Upper lobe of left lung (tissue), 4 donors: Measurements from ENCODE around the gene IL6ST.

Experiments used
- CTCF ChIP-seq, 6 experiments: fragments of 450-650 bp in 4 of 6; fragments of 200-600 bp in 2 of 6; sonication (generic) in 2 of 6; IDR thresholded peaks; one replicate each; pipeline ENCODE4 v1.5.1; 2016 to 2019; ENCODE audit warnings: antibody characterized with exemption in 6 of 6
- POLR2A ChIP-seq, 4 donors: fragments of 450-650 bp; IDR thresholded peaks; one replicate each; pipeline ENCODE4 v1.5.1; 2016 to 2017; ENCODE audit warnings: antibody characterized with exemption in 4 of 4, mild to moderate bottlenecking in 2 of 4
- POLR2AphosphoS5 ChIP-seq, 2 donors: sonication (generic); formaldehyde crosslinking; IDR thresholded peaks; one replicate each; pipeline ENCODE4 v1.5.1; 2017; ENCODE audit warnings: antibody characterized with exemption in 2 of 2

GRCh38 chr5:55907927-55908326, 86.8 kb downstream of the IL6ST start:
- TF ChIP-seq POLR2A (IDR thresholded peaks at IDR 0.05) (no peak), CTCF (IDR thresholded peaks at IDR 0.05) (no peak), POLR2AphosphoS5 (IDR thresholded peaks at IDR 0.05) (no peak)
